ENCODE results near the gene CYBRD1. TPM values are rescaled to one million over a fixed set of nuclear protein-coding genes. Genes with fewer than 3 reads are reported as not detected.
A peak's percentile ranks its signal among the peaks of the same experiment; 100 is the strongest.

Gene CYBRD1
- total and polyA plus RNA-seq, 10 of the 15 experiments (the other 5 are each of a cell fraction or from before 2014, with no cell fraction given), result 10.8 to 51.9 (median 29.6) TPM

DNA sequence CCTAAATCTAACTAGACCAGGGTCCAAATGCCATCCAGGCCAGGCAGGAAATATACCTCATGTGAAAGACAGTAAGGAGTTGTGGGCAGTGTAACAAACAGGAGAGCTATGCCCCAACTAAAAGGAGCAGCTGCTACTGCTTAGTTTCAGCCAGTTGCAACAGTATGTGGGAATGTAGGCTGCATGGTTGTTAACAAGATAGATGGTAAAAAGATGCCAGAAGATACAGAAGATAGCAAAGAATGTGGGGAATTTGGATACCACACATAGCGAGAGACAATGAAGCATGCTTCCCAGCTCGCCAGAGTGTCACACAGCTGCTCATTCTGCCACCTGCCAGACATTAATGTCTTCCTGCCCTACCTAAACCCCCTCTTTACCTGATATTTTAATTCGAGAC, 39.4 kb upstream of the CYBRD1 start:
- peak overlapping the region; percentile 29 for H3K27ac ChIP-seq (ENCODE audit: control insufficient read depth, insufficient read depth)
- WGBS (ENCODE audit: insufficient coverage, insufficient replicate concordance, low lambda C conversion rate, missing lambda C conversion rate), result 85% methylated on average over 3 of the region's 3 CpGs
- H2AFZ ChIP-seq (ENCODE audit: control insufficient read depth, low read depth, low read length), result no peak overlapping the region
- H3K79me2 ChIP-seq (ENCODE audit: control insufficient read depth, insufficient read depth, low read length), result no peaks in the 10 kb centered on the region
- H3K4me3 ChIP-seq, result no peak overlapping the region
- BruUV-seq (replicated peaks), result no TSS peak
- DNase-seq (ENCODE audit: low read depth, low spot score) (no peak), ATAC-seq (no peak; the same call in 2 of the 3 replicates), FAIRE-seq (no peak)
- ChIA-PET CTCF (interaction anchor here (0.6 to 1.7 kb wide), 3 partner anchors 11 to 544 kb away, joined by 3 to 4 read pairs (median 3); no protein-coding TSS in a partner anchor), SMC1A (ENCODE audit: uncharacterized antibody, unreplicated experiment) (interaction anchor here (0.5 to 1.1 kb wide), 5 partner anchors 12 to 293 kb away, joined by 3 to 4 read pairs (median 3); no protein-coding TSS in a partner anchor), RAD21 (ENCODE audit: unreplicated experiment) (no interaction called here), POLR2A (interaction anchor here (0.6 to 0.7 kb wide), 2 partner anchors 17 to 349 kb away, joined by 3 read pairs; no protein-coding TSS in a partner anchor)
- peaks cover 37% of the 10 kb centered on the region for H3K4me1 ChIP-seq (ENCODE audit: control insufficient read depth, insufficient read depth, low read length)
- in situ Hi-C loops (cut with MboI) (no loop called here), intact Hi-C loops (cut with micrococcal nuclease; ENCODE audit: unreplicated experiment) (no loop called here)
- no peaks in the 10 kb centered on the region for H3K9me3 ChIP-seq (replicated peaks; ENCODE audit: control insufficient read depth, insufficient read depth, low read length)
- no peaks in the 10 kb centered on the region for H3K27me3 ChIP-seq (replicated peaks in 1 of 2; ENCODE audit: control insufficient read depth in 2 of 2, insufficient read depth in 2 of 2, low read length in 1 of 2)
- H3K4me2 ChIP-seq (ENCODE audit: control insufficient read depth, insufficient read depth), result peak overlapping the region; percentile 1; the same call in 1 of the 2 replicates
- TF ChIP-seq CHD1 (IDR thresholded peaks at IDR 0.05; ENCODE audit: low read depth, low read length) (no peak), TAF1 (IDR thresholded peaks at IDR 0.05; ENCODE audit: borderline replicate concordance, low read depth, low read length) (no peak), ZNF687 (IDR thresholded peaks at IDR 0.05) (no peak), SMC3 (IDR thresholded peaks at IDR 0.05; ENCODE audit: borderline replicate concordance, low read length) (no peak), RAD21 (IDR thresholded peaks at IDR 0.05; ENCODE audit: insufficient read depth, low read depth, low read length) (no peak), ZNF24 (IDR thresholded peaks at IDR 0.05) (no peak), ZNF384 (IDR thresholded peaks at IDR 0.05; ENCODE audit: borderline replicate concordance, low read depth, low read length) (no peak), ETV6 (conservative IDR thresholded peaks at IDR 0.05 in 1 of 2, IDR thresholded peaks at IDR 0.05 in 1 of 2; ENCODE audit: borderline replicate concordance in 1 of 2, low read depth in 1 of 2) (no peak), GABPA (IDR thresholded peaks at IDR 0.05; ENCODE audit: low read depth) (no peak), EP300 (IDR thresholded peaks at IDR 0.05; ENCODE audit: borderline replicate concordance in 1 of 2, control insufficient read depth in 1 of 2, low read depth in 2 of 2, low read length in 2 of 2) (no peak), GATAD2B (conservative IDR thresholded peaks at IDR 0.05; ENCODE audit: low read depth) (no peak), ZNF217 (IDR thresholded peaks at IDR 0.05) (no peak)
- H4K20me1 ChIP-seq (ENCODE audit: control insufficient read depth, insufficient read depth), result no peaks in the 10 kb centered on the region
- no peak overlapping the region for H3K9ac ChIP-seq (ENCODE audit: control insufficient read depth, insufficient read depth, low read length)
- H3K36me3 ChIP-seq (ENCODE audit: control insufficient read depth in 2 of 2, insufficient read depth in 2 of 2, low read length in 1 of 2), result peaks cover 4 to 11% of the 10 kb centered on the region in 2 experiments; a peak in 3 of 4 replicates
